Hepatocyte (in vitro differentiated cells): ENCODE results near the gene PLD5. TPM values are rescaled to one million over a fixed set of nuclear protein-coding genes. Genes with fewer than 3 reads are reported as not detected.

Source experiments
- DNase-seq: peaks from one replicate; pipeline ENCODE4 v3.0.0-alpha.2; 2016; ENCODE audit warnings: low spot score
- H2AFZ ChIP-seq: fragments of 200-600 bp; sonication (generic); 2 replicates; pipeline ENCODE4 v1.6.0; 2016; ENCODE audit warnings: antibody characterized with exemption, mild to moderate bottlenecking
- H3K27ac ChIP-seq: fragments of 200-600 bp; sonication (generic); 2 replicates; pipeline ENCODE4 v1.5.1; 2016; ENCODE audit warnings: mild to moderate bottlenecking
- H3K27me3 ChIP-seq: fragments of 200-600 bp; sonication (generic); 2 replicates; pipeline ENCODE4 v1.6.1; 2016
- H3K36me3 ChIP-seq: fragments of 200-600 bp; sonication (generic); replicated peaks from 2 replicates; pipeline ENCODE4 v1.5.1; 2016; ENCODE audit warnings: low read depth; ENCODE audit not compliant: insufficient read depth
- H3K4me1 ChIP-seq: fragments of 200-600 bp; sonication (generic); 2 replicates; pipeline ENCODE4 v1.5.1; 2016; ENCODE audit warnings: mild to moderate bottlenecking, moderate library complexity; ENCODE audit not compliant: insufficient read depth
- H3K4me2 ChIP-seq: fragments of 200-600 bp; sonication (generic); 2 replicates; pipeline ENCODE4 v1.6.0; 2016
- H3K4me3 ChIP-seq: fragments of 200-600 bp; sonication (generic); 2 replicates; pipeline ENCODE4 v1.5.1; 2016; ENCODE audit warnings: mild to moderate bottlenecking
- H3K79me2 ChIP-seq: fragments of 200-600 bp; sonication (generic); 2 replicates; pipeline ENCODE4 v1.6.0; 2017; ENCODE audit warnings: mild to moderate bottlenecking
- H3K9me2 ChIP-seq: fragments of 200-600 bp; sonication (generic); replicated peaks from 2 replicates; pipeline ENCODE4 v1.6.0; 2017; ENCODE audit warnings: mild to moderate bottlenecking; ENCODE audit not compliant: insufficient read depth
- H3K9me3 ChIP-seq: fragments of 200-600 bp; sonication (generic); 2 replicates; pipeline ENCODE4 v1.5.1; 2016; ENCODE audit warnings: low read depth, mild to moderate bottlenecking
- H4K20me1 ChIP-seq: fragments of 200-600 bp; sonication (generic); 2 replicates; pipeline ENCODE4 v1.6.0; 2016; ENCODE audit warnings: mild to moderate bottlenecking; ENCODE audit not compliant: insufficient read depth, poor library complexity, severe bottlenecking
- EZH2 ChIP-seq: fragments of 200-600 bp; sonication (generic); IDR thresholded peaks from 2 replicates; pipeline ENCODE4 v1.6.1; 2016; ENCODE audit warnings: antibody characterized with exemption, mild to moderate bottlenecking, borderline replicate concordance
- EZH2phosphoT487 ChIP-seq: fragments of 200-600 bp; sonication (generic); IDR thresholded peaks from one replicate; pipeline ENCODE4 v1.6.1; 2018; ENCODE audit warnings: antibody characterized with exemption, mild to moderate bottlenecking, low read depth, moderate library complexity; ENCODE audit not compliant: unreplicated experiment, severe bottlenecking
- WGBS: methylation state at CpG from one replicate; pipeline ENCODE4 v1.1.6; 2016; ENCODE audit warnings: low lambda C conversion rate; ENCODE audit errors: missing lambda C conversion rate; 5-methylcytosine and 5-hydroxymethylcytosine counted together
- polyA plus RNA-seq: library from polyadenylated mRNA; unstranded; fragments of >200 nt; fragmentation: Nextera tagmentation; extraction: Ambion mirVana; gene quantifications from 2 replicates; pipeline ENCODE4 v1.2.1, GENCODE V29; 2016
- total RNA-seq: library from RNA; depleted of rRNA; stranded (reverse); fragments of >200 nt; gene quantifications from 2 replicates; pipeline ENCODE4 v1.2.3, GENCODE V29; 2014
- TF ChIP-seq, protein P1 (sequence below): fragments of 200-600 bp; sonication (generic); IDR thresholded peaks from 2 replicates; pipeline ENCODE4 v1.5.1; 2016; ENCODE audit warnings: antibody characterized with exemption, mild to moderate bottlenecking; ENCODE audit not compliant: poor library complexity

PLD5 gene
- total and polyA plus RNA-seq, 2 experiments from 2014 or later: 0.33 to 0.58 TPM

DNA sequence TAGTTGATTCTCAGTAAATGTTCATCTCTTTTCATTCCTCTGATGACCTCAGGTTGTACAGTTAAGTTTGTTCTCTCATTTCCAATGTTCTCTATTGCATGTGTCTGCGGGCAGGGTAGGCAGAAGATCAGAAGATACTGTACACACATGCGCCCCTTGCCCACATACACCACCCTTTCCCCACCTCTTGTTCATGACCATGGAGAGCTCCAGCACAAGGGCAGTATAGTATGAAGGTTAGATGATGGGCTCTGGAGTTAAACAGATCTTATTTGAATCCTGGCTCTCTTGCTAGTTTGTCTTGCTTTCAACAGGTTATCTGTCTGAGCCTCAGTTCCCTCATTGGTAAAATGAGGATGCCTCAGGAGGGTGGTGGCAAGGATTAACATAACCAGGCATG, 17.8 kb upstream of the PLD5 start:
- Histone ChIP-seq H3K36me3 (no peaks in the 10 kb centered on the region), H2AFZ (no peak overlapping the region), H3K9me3 (no peaks in the 10 kb centered on the region), H4K20me1 (no peaks in the 10 kb centered on the region), H3K79me2 (no peaks in the 10 kb centered on the region), H3K27me3 (no peaks in the 10 kb centered on the region), H3K9me2 (no peaks in the 10 kb centered on the region), H3K27ac (no peak overlapping the region), H3K4me2 (no peak overlapping the region), H3K4me1 (no peaks in the 10 kb centered on the region), H3K4me3 (no peak overlapping the region)
- WGBS: 89% methylated on average over 2 of the region's 2 CpGs
- DNase-seq: no peak
- TF ChIP-seq, protein P1, sequence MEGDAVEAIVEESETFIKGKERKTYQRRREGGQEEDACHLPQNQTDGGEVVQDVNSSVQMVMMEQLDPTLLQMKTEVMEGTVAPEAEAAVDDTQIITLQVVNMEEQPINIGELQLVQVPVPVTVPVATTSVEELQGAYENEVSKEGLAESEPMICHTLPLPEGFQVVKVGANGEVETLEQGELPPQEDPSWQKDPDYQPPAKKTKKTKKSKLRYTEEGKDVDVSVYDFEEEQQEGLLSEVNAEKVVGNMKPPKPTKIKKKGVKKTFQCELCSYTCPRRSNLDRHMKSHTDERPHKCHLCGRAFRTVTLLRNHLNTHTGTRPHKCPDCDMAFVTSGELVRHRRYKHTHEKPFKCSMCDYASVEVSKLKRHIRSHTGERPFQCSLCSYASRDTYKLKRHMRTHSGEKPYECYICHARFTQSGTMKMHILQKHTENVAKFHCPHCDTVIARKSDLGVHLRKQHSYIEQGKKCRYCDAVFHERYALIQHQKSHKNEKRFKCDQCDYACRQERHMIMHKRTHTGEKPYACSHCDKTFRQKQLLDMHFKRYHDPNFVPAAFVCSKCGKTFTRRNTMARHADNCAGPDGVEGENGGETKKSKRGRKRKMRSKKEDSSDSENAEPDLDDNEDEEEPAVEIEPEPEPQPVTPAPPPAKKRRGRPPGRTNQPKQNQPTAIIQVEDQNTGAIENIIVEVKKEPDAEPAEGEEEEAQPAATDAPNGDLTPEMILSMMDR: no peak
- no peak for TF ChIP-seq EZH2
- TF ChIP-seq EZH2phosphoT487: no peak

- no peak for DNase-seq
- 57% methylated on average over 1 of the region's 1 CpG for WGBS
- TF ChIP-seq EZH2: no peak
- TF ChIP-seq, protein P1: no peak
- TF ChIP-seq EZH2phosphoT487: no peak
These were observed 11.5 kb upstream of the PLD5 start for GRCh38 chr1:242535986-242536385.

DNA sequence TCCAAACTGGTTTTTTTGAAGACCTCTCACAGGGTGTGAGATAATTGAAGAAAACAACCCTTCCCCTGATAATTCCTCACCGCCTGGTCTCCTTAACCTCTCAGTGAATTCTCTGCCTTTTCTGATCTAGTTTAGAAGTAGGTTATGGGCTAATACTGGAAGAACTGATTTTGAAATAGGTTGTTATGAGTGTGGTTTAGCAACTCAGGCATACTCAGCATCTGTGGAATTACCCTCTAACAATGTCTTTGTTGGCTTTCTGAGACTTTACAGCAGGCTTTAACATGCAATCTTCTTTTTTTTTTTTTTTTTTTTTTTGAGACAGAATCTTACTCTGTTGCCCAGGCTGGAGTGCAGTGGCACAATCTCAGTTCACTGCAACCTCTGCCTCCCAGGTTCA, 10.3 kb upstream of the PLD5 start:
- Histone ChIP-seq H2AFZ (no peak overlapping the region), H3K4me1 (peaks cover 4% of the 10 kb centered on the region), H3K4me2 (no peak overlapping the region), H3K9me3 (no peaks in the 10 kb centered on the region), H4K20me1 (no peaks in the 10 kb centered on the region), H3K27ac (no peak overlapping the region), H3K9me2 (no peaks in the 10 kb centered on the region), H3K27me3 (no peaks in the 10 kb centered on the region), H3K36me3 (no peaks in the 10 kb centered on the region), H3K79me2 (no peaks in the 10 kb centered on the region), H3K4me3 (no peak overlapping the region)
- no peak for DNase-seq
- TF ChIP-seq EZH2: no peak
- TF ChIP-seq EZH2phosphoT487: no peak
- TF ChIP-seq, protein P1: no peak
- 74% methylated on average over 1 of the region's 1 CpG for whole genome bisulfite sequencing

More at GRCh38 chr1:242535986-242536385, 11.5 kb upstream of the PLD5 start:
- H3K9me2 ChIP-seq: no peaks in the 10 kb centered on the region
- no peak overlapping the region for H3K4me3 ChIP-seq
- no peaks in the 10 kb centered on the region for H4K20me1 ChIP-seq
- no peaks in the 10 kb centered on the region for H3K27me3 ChIP-seq
- peaks cover 3% of the 10 kb centered on the region for H3K4me1 ChIP-seq
- no peaks in the 10 kb centered on the region for H3K79me2 ChIP-seq
- no peak overlapping the region for H3K4me2 ChIP-seq
- H2AFZ ChIP-seq: no peak overlapping the region
- no peaks in the 10 kb centered on the region for H3K36me3 ChIP-seq
- no peak overlapping the region for H3K27ac ChIP-seq
- no peaks in the 10 kb centered on the region for H3K9me3 ChIP-seq

DNA sequence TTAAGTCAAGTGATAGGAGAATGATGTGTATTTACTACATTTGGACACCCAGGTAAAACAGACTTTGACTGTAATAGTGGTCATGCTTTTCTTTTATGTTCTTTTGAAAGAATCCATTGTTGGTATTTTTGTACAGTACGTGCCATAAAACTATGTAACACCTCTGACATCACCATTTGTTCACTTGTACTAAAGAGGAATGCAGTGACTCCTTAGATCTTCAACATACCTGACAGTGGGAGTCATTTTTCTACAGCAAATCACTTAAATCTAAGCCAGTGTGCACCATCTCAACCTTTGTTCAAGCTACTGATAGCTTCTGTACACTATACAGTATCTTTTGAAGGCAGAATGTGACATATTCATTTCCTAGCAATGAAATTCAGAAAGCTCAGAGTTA, 6.3 kb upstream of the PLD5 start:
- Histone ChIP-seq H3K36me3 (no peaks in the 10 kb centered on the region), H3K27me3 (peaks cover 28% of the 10 kb centered on the region), H3K4me2 (no peak overlapping the region), H3K79me2 (no peaks in the 10 kb centered on the region), H3K9me2 (no peaks in the 10 kb centered on the region), H3K9me3 (no peaks in the 10 kb centered on the region), H2AFZ (no peak overlapping the region), H4K20me1 (no peaks in the 10 kb centered on the region), H3K4me1 (peaks cover 4% of the 10 kb centered on the region), H3K4me3 (no peak overlapping the region), H3K27ac (peak overlapping the region; percentile 69)
- WGBS: 60% methylated on average over 1 of the region's 1 CpG
- DNase-seq: peak; percentile 39
- TF ChIP-seq EZH2: no peak
- no peak for TF ChIP-seq EZH2phosphoT487
- TF ChIP-seq, protein P1: no peak
